ENCODE measurements around the gene TMEM106C.

TMEM106C gene, protein sequence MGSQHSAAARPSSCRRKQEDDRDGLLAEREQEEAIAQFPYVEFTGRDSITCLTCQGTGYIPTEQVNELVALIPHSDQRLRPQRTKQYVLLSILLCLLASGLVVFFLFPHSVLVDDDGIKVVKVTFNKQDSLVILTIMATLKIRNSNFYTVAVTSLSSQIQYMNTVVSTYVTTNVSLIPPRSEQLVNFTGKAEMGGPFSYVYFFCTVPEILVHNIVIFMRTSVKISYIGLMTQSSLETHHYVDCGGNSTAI

DNA sequence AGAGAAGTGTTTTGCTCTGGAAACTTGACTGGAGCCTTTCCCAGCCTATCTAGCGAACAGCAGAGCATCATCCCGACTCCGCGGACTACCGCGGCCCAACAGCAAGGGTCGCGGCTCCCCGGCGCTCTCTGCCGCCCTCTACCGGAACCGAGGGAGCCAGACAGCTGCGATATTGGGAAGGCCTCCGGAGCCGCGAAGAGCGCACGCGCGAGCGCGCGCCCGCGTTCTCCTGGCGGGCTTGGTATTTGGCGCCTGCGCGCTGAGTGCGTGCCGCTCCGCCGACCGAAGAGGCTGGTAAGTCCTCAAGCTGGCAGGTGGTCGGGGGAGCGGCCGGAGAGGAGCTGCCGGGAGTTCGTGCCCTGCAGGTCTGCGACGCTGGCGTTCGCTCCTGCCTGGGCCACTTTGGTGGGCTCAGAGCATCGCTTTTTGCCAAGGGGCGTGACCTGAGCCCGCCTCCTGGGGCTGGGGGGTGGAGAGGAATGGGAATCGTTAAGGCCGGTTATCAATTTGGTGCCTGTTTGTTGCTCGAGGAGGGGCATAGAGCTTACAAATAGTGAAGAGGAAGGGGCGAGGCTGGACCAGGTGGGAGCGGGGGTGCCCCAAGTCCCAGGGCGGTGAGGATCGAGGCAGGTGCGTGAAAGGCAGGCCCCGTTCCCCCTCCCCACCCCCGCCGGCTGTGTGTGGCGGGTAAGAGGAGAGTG lies at the start of gene TMEM106C:
Gene TMEM106C (plus strand): TSS at position 257 of the 701 bp plus-strand sequence. CDS start 641 bp downstream, outside the sequence.
- peak; percentile 92 to 93 for DNase-seq

DNA sequence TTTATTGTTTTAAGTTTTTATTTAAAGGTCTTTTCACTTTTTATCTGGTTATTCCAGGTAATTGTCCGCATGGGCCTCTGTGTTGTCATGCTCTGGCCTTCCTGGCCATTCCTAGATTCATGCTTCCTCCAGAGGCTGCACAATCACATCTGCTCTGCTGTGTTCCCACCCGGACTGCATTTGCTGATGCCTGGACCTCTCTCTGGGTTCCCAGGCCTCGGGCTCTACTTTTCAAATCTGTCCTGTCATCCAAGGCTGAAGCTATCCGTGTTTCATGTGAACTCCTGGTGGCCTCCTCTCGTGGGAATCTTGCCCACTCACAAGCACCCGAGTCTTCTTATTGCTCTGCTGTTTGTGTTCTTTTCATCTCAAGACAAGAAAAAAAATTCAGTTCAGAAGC lies 42.5 kb upstream of the TMEM106C start:
- DNase-seq = no peak

- no peak for DNase-seq
Measured at GRCh38 chr12:47921907-47922306, 41.5 kb upstream of the TMEM106C start.

DNA sequence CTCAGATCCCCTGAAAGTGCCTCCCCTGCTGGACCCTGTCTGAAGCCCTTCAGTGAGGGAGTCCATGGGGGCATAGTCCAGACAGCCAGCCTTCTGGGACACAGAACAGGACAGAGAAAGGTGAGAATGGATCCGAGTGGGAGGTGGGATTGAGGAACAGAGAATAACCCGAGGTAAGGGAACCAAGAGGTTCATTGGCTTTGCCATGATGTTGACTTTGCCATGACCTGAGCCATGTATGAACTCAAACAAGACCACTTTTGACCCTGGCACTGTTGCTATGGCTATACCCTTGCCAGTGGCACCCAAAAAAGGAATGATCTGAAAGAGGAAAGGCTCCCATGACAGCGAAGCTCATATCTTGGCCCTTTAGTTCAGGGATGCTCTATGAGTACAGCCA lies 36.0 kb upstream of the TMEM106C start:
- no peak for DNase-seq

DNA sequence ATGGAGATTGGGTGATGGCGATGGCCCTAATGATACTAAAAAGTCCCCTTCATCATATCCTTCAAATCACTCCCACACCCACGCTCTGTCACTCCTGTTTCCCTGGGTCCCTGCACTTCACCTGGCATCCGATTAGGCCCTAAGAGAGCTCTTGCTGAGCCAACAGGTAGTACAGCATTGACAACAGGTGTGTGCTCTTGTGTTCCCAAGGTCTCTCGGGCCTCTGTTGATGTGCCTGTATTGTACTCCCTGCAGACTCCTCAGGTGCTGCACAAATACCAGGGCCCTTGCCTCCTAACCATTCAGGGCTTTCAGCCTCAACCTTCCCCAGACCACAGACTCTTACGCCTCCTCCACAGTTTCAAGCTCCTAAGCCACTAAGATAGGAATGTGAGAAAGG lies 32.8 kb upstream of the TMEM106C start:
- DNase-seq = no peak

DNA sequence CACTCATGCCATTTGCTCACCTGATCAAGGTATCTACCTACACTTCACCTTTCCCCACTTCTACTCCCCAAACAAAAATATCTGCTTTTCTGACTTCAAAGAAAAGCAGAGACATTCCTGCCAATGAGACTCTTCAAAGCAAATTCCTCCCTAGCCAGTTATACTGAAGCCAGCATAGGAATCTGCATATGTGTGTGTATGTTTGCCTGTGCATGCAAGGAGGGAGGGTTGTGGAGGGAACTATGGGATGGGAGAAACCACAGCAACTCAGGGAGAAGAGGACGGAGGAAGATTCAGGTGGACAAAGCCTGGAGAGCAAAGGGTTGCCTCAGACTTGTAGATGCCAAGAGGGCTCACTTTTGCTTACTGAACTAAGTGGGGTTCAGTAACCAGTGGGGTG lies 32.2 kb upstream of the TMEM106C start:
- DNase-seq = no peak

DNA sequence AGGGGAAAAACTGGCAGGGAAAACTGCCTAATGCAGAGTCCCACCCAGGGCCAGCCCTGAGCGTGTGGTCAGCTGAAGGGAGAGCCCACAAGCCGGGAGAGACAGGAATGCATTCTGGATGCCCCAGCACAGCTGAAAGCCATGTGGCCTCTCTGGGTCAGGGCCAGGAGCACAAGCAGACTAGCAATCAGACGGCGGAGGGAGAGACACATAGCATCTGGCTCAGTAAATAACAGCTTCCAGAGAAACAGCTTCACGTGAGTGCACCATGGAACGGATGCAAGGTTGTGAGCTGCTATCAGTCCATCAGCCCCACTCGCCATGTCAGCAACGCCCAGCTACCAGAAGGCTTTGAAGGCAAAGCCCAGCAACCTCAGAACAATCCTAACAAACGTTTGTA lies 28.2 kb upstream of the TMEM106C start:
- no peak for DNase-seq

GRCh38 chr12:47938093-47938492 lies 25.3 kb upstream of the TMEM106C start:
- DNase-seq = no peak

DNA sequence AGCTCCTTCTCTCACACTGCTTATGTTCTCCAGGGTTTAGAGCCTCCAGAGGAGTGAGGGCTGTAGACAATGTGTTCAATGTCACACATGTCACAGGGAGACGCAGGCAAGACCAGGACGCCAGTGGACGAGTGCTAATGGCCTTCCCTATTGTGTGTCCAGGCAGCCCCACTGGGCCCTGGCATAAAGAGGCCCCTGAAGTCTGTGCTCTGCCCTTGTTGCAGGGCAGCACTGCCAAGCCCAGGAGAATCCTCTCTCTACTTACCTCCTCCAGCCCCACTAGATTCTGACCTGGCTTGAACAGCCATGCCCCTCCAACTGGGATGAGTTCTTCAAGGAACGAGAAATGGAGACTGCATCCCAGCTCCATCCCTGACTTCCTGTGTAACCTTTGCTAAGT lies 24.8 kb upstream of the TMEM106C start:
- no peak for DNase-seq

DNA sequence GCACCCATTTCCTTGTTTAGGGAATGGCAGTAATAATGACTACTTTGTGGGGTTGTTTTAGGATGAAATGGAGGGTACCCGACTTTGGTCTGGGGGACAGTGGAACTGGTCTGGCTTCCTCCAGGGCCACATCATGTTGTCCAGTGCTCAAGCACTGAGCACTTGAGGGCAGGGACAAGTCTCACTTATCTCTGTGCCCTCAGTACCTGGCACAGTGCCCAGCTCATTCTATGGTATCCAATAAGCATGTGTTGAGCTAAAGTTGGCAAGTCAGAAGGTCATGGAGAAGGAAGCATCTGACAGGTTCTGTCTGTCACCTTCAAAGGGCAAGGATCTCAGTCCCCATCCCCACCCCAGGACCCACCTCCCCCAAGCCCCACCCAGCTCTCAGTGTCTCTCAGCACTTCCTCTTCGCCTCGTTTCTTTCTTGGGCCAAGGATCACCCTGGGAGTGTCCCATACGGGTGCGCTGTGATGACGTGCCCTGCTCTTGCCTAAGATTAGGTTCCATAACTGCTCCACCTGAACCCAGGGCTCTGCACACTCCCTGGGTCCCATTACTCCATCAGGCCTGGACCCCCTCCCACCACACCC lies 24.3 kb upstream of the TMEM106C start:
- DNase-seq = no peak

DNA sequence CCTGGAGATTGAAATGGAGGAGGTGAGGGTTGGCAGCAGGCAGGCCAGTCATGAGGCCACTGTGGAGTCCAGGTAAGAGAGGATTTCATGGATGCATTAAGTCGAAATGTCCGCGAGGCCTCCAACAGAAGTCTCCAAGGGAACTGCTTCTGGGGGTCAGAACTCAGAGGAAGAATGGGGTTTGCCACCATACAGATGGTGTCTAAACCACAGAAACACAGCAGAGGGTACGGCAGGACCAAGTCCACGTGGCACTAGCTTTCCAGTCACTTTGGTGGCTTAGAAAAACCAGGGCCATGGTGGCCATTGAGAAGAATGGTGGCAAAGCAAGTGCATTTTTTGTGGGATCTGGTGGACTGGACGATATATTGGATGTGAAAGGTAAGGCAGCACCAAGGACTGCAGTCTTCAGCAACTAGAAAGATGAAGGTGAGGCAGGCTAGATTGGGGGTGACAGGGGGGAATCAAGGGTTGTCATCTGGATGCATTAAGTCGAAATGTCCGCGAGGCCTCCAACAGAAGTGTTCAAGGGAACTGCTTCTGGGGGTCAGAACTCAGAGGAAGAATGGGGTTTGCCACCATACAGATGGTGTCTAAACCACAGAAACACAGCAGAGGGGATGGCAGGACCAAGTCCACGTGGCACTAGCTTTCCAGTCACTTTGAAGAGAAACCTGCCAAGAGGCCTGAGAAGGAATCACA lies 22.5 kb upstream of the TMEM106C start:
- DNase-seq = no peak

GRCh38 chr12:47941475-47941780 lies 22.0 kb upstream of the TMEM106C start:
- DNase-seq = no peak

DNA sequence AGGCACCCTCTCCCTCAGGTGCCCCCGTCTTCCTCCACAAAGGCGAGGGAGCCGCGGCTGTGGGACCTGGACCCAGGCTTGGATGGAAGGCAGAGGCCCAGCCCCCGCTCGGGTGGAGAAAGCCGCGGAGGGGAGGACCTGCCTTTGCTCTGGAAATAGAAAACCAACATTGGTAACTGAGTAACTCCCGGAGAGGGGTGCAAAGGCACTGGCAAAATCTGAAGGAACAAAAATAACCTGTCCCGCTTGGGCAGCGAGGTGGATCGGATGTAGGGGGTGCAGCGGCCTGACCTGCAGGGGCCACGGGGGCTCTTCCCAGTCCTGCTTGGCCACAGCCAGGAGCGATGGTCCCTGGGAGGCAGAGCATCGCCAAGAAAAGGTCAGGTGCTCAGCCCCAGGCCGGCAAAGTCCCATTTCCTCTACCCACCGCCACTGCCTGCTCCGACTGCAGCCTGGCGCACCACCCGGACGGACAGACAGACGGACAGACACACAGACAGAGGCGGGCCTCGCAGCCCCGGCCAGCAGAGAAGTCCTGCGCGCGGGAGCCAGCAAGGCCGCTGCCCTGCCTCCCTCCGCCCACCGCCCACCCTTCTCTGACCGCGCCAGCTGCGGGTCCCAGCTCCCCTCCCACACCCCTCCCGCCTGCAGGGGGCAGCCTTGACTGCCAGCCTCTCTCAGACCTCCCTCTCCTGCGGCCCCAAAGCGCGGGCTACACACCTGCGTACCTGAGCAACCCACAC lies 21.4 kb upstream of the TMEM106C start:
- peak; percentile 49 to 65 for DNase-seq

GRCh38 chr12:47942614-47943225 lies 20.7 kb upstream of the TMEM106C start:
- no peak for DNase-seq

DNA sequence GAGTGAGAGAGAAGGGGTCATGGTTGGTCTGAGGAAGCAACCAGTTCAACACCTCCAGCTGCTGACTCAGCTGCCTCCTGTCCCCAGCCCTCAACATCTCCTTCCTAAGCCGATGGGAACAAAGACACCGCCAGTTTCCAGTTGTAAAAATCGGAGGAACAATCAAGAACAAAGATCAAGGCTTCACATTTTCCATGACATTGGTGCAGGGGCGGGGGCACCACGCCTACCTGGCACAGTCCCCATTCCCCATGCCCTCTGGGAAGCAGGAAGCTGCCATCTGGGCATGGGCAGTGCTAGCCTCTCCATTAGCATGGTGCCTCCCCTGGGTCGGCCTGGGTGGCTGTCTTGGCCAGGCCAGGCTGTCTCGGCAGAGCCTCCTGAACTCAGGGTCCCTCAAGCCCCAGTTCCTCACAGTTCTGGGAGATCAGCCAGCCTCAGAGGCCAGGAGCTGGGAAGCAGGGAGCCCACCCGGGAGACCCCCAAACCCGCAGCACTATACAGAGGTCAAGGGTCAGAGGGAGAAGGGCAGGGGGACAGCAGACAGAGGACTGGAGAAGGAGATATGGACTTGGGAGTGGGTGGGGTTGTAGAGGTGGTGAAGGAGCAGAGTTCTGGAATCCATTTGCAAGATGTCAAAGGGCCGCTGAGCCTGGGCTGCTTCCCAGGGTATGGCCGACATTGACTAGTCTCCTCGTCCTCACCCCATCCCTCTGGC lies 19.6 kb upstream of the TMEM106C start:
- DNase-seq = no peak

DNA sequence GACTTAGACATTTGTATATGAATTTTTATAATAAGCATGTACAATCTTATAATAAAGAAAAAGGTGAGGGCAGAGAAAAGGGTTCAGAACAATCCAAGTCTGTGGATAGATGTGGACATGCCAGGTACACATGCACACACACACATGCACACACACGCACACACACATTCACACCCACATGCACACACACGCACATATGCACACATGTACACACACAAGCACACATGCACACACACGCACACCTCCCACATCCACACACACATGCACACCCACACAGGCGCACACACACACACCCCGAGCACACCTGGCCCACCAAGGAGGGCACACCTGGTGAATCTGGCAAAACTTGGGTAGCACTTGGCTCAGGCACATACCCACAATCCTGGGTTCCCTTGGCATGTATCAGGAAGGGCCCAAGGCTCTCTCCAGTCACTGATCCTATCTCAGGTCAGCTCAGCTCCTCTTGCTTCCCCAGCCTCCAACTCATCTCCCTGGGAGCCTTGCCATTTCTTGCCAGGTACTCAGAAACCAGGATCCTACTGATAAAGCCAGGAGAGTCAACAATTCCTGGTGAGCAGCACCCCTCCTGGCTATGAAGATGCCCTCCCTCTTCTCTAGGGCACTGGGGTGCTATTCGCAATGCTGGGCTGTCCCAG lies 18.6 kb upstream of the TMEM106C start:
- no peak for DNase-seq

DNA sequence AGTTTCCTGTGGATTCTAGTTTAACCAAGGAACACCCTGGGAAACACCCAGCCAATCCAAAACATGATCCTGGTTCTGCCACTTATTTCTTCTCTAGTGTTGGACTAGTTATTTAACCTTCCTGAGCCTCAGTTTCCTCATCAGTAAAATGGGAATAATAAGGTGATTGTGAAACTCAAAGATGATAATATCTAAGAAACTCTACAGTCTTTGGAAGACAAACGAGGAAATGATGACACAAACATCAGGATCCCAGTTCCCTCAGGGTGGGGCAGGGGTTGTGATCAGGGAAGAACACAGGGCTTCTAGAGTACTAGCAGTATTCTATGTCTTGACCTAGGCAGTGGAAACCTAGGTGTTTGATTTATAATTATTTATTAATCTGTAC lies 18.1 kb upstream of the TMEM106C start:
- DNase-seq = no peak

- DNase-seq = no peak
Measured at GRCh38 chr12:47946413-47947323, 16.7 kb upstream of the TMEM106C start.

GRCh38 chr12:47947341-47947740 lies 16.1 kb upstream of the TMEM106C start:
- DNase-seq = no peak
